Measurements from ENCODE around the gene C22orf15. TPM values are rescaled to one million over a fixed set of nuclear protein-coding genes. Genes with fewer than 3 reads are reported as not detected.

C22orf15 gene
- total and polyA plus RNA-seq, 4 donors, result 0.89 to 4.9 (median 3.0) TPM

Other genes starting within 250 kb of the C22orf15 start
- gene IGLL1, start 182.7 kb upstream of the C22orf15 start, total RNA-seq, result 1 to 10 TPM in 1 of 2 donors, under 1 TPM in 1; 0.28 to 1.1 TPM
- under 1 TPM in 1 of 2 donors, not detected in 1; 0.33 TPM for gene IGLL1, start 182.7 kb upstream of the C22orf15 start, polyA plus RNA-seq (ENCODE audit: insufficient read length in 2 of 2)
- gene DRICH1, start 130.7 kb upstream of the C22orf15 start, total RNA-seq, result under 1 TPM; 0.20 to 0.88 TPM
- 1 to 10 TPM; 1.5 to 3.8 TPM for gene DRICH1, start 130.7 kb upstream of the C22orf15 start, polyA plus RNA-seq (ENCODE audit: insufficient read length in 2 of 2)
- 1 to 10 TPM in 1 of 2 donors, under 1 TPM in 1; 0.33 to 3.7 TPM for gene RGL4, start 72.0 kb upstream of the C22orf15 start, total RNA-seq
- gene RGL4, start 72.0 kb upstream of the C22orf15 start, polyA plus RNA-seq (ENCODE audit: insufficient read length in 2 of 2), result 1 to 10 TPM; 2.9 to 4.2 TPM
- gene ZNF70, start 11.9 kb upstream of the C22orf15 start, total RNA-seq, result 10 to 100 TPM in 1 of 2 donors, 1 to 10 TPM in 1; 5.8 to 11.2 TPM
- gene ZNF70, start 11.9 kb upstream of the C22orf15 start, polyA plus RNA-seq (ENCODE audit: insufficient read length in 2 of 2), result 1 to 10 TPM; 4.3 to 9.5 TPM
- under 1 TPM in 1 of 2 donors, not detected in 1; 0.33 TPM for gene VPREB3, start 8.6 kb upstream of the C22orf15 start, total RNA-seq
- gene VPREB3, start 8.6 kb upstream of the C22orf15 start, polyA plus RNA-seq (ENCODE audit: insufficient read length in 2 of 2), result 1 to 10 TPM in 1 of 2 donors, under 1 TPM in 1; 0.89 to 1.2 TPM
- 10 to 100 TPM; 10.6 to 39.8 TPM for gene CHCHD10, start 5.0 kb downstream of the C22orf15 start, total RNA-seq
- 10 to 100 TPM; 92.1 to 97.3 TPM for gene CHCHD10, start 5.0 kb downstream of the C22orf15 start, polyA plus RNA-seq (ENCODE audit: insufficient read length in 2 of 2)
- gene MMP11, start 9.9 kb downstream of the C22orf15 start, total RNA-seq, result 1 to 10 TPM; 4.3 to 6.3 TPM
- 1 to 10 TPM; 6.9 to 7.7 TPM for gene MMP11, start 9.9 kb downstream of the C22orf15 start, polyA plus RNA-seq (ENCODE audit: insufficient read length in 2 of 2)
- 10 to 100 TPM; 29.5 to 81.3 TPM for gene SMARCB1, start 24.0 kb downstream of the C22orf15 start, total RNA-seq
- 100 to 1,000 TPM; 183 to 186 TPM for gene SMARCB1, start 24.0 kb downstream of the C22orf15 start, polyA plus RNA-seq (ENCODE audit: insufficient read length in 2 of 2)
- gene DERL3, start 76.0 kb downstream of the C22orf15 start, total RNA-seq, result 1 to 10 TPM in 1 of 2 donors, under 1 TPM in 1; 0.50 to 3.6 TPM
- 1 to 10 TPM; 4.5 to 5.3 TPM for gene DERL3, start 76.0 kb downstream of the C22orf15 start, polyA plus RNA-seq (ENCODE audit: insufficient read length in 2 of 2)
- 10 to 100 TPM; 17.4 to 19.9 TPM for gene SLC2A11, start 94.9 kb downstream of the C22orf15 start, total RNA-seq
- 10 to 100 TPM; 24.9 to 44.3 TPM for gene SLC2A11, start 94.9 kb downstream of the C22orf15 start, polyA plus RNA-seq (ENCODE audit: insufficient read length in 2 of 2)
- gene MIF, start 131.4 kb downstream of the C22orf15 start, total RNA-seq, result 100 to 1,000 TPM in 1 of 2 donors, 10 to 100 TPM in 1; 81.1 to 471 TPM
- gene MIF, start 131.4 kb downstream of the C22orf15 start, polyA plus RNA-seq (ENCODE audit: insufficient read length in 2 of 2), result 100 to 1,000 TPM; 412 to 473 TPM
- 1 to 10 TPM; 1.1 to 5.5 TPM for gene GSTT2B, start 198.2 kb downstream of the C22orf15 start, total RNA-seq
- gene GSTT2B, start 198.2 kb downstream of the C22orf15 start, polyA plus RNA-seq (ENCODE audit: insufficient read length in 2 of 2), result 10 to 100 TPM in 1 of 2 donors, 1 to 10 TPM in 1; 8.4 to 10.2 TPM
- 1 to 10 TPM in 1 of 2 donors, under 1 TPM in 1; 0.20 to 1.6 TPM for gene DDTL, start 203.9 kb downstream of the C22orf15 start, total RNA-seq
- gene DDTL, start 203.9 kb downstream of the C22orf15 start, polyA plus RNA-seq (ENCODE audit: insufficient read length in 2 of 2), result 1 to 10 TPM; 5.3 to 7.5 TPM
- gene DDT, start 211.5 kb downstream of the C22orf15 start, total RNA-seq, result 10 to 100 TPM; 66.7 to 96.9 TPM
- 100 to 1,000 TPM in 1 of 2 donors, 10 to 100 TPM in 1; 97.8 to 104 TPM for gene DDT, start 211.5 kb downstream of the C22orf15 start, polyA plus RNA-seq (ENCODE audit: insufficient read length in 2 of 2)
- gene GSTT2, start 217.1 kb downstream of the C22orf15 start, total RNA-seq, result under 1 TPM in 1 of 2 donors, not detected in 1; 0.44 TPM
- under 1 TPM in 1 of 2 donors, not detected in 1; 0.45 TPM for gene GSTT2, start 217.1 kb downstream of the C22orf15 start, polyA plus RNA-seq (ENCODE audit: insufficient read length in 2 of 2)
- not detected for gene GSTT4, start 242.5 kb downstream of the C22orf15 start, total RNA-seq
- not detected for gene GSTT4, start 242.5 kb downstream of the C22orf15 start, polyA plus RNA-seq (ENCODE audit: insufficient read length in 2 of 2)
- gene CABIN1, start 248.3 kb downstream of the C22orf15 start, total RNA-seq, result 10 to 100 TPM; 51.0 to 55.5 TPM
- 10 to 100 TPM; 74.8 to 93.5 TPM for gene CABIN1, start 248.3 kb downstream of the C22orf15 start, polyA plus RNA-seq (ENCODE audit: insufficient read length in 2 of 2)